SH-SY5Y (cell line): Measurements from ENCODE around the gene GPX6.

ENCODE experiments used
- GATA2 ChIP-seq: IDR thresholded peaks from 2 replicates; pipeline ENCODE4 v1.6.1; 2011; ENCODE audit warnings: mild to moderate bottlenecking, low read depth, low read length
- GATA3 ChIP-seq: IDR thresholded peaks from 2 replicates; pipeline ENCODE4 v1.6.1; 2011; ENCODE audit warnings: low read depth, mild to moderate bottlenecking, low read length, moderate library complexity

The GPX6 gene, protein sequence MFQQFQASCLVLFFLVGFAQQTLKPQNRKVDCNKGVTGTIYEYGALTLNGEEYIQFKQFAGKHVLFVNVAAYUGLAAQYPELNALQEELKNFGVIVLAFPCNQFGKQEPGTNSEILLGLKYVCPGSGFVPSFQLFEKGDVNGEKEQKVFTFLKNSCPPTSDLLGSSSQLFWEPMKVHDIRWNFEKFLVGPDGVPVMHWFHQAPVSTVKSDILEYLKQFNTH

DNA sequence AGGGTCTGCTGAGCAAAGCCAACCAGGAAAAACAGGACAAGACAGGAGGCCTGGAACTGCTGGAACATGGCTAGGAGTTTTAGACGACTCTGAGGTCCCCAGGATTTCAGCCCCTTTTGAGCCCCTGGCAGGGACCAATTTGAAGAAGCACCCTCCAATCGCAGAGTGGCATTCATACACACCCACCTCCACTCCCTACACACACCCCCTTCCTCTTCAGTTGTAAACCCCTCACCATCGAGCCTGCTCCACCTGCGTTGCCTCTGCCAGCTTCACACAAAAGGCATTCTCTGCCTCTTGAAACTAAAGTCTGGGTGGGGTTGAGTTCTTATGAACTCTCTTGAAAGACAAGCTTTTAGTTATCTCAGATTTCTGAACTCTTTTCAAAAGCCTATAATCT, at the start of gene GPX6:
GPX6 (minus strand) TSS at position 118 of the 400 bp plus-strand sequence; CDS start at position 68, 50 bp downstream.
- TF ChIP-seq GATA2 (no peak), GATA3 (no peak)

DNA sequence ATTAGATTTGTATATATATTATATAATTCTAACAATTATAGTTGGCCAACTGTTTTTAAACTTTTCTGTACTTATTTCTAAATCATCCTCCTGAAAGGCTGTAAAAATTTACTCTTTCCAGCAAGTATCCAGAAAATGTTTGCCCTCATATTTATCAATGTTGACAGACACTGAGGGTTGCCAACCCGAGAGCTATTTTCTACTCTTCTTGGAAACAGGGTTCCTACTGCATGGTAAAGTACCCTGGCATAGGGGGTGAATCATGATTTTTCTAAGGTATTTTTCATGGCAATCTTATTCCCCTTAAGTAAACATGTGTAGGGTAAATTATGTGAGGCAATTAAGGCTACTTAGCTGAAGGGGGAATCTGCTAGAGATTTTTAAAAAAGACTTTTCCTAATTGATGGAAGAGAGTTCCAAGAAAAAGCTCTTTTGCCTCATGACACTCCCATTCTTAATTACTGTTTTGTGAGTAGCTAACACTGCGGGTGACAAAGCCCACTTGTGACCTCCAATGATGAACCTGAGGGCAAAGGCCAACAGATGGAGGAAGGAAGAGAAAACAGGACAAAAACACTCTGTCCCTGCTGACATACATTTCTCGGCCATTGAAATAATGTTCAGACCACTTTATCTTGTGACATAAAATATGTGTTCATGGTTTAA, 48.0 kb upstream of the GPX6 start:
- TF ChIP-seq GATA3 (no peak), GATA2 (no peak)

DNA sequence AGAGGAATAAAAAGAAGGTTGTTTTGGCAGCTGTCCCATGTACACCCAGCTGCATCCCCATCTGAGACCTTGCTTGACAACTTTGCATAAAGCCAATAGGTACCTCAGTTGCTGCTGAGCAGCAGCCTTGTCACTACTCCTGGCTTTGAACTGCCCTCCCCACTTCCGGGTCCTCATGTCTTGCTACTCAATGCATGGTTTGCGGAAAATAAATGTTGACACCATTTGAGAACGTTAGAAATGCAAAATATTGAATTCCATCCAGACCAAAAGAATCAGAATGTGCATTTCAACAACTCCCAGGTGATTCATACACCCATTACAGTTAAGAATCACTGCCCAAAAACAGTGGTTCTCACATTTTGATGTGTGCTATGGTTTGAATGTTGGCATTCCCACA, 43.0 kb upstream of the GPX6 start:
- TF ChIP-seq GATA2: no peak
- no peak for TF ChIP-seq GATA3

DNA sequence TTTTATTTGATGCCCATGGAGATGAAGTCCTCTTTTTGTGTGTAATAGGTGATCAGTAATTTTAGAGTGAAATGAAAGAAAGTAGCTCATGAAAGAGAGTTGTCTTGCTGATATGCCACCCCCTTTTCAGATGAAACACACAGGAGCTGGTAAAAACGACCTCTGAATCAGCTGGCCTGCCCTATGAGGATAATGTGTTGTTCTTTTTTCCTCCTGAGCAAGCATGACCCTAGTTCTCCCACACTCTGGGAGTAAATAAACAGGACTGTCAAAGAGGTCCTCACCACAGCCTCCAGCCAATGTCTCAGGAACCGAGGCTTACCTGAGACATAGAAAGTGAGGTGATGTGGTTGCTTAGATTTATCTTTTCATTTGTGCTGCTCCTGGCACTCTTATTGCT, 39.5 kb upstream of the GPX6 start:
- TF ChIP-seq GATA3 (no peak), GATA2 (no peak)

DNA sequence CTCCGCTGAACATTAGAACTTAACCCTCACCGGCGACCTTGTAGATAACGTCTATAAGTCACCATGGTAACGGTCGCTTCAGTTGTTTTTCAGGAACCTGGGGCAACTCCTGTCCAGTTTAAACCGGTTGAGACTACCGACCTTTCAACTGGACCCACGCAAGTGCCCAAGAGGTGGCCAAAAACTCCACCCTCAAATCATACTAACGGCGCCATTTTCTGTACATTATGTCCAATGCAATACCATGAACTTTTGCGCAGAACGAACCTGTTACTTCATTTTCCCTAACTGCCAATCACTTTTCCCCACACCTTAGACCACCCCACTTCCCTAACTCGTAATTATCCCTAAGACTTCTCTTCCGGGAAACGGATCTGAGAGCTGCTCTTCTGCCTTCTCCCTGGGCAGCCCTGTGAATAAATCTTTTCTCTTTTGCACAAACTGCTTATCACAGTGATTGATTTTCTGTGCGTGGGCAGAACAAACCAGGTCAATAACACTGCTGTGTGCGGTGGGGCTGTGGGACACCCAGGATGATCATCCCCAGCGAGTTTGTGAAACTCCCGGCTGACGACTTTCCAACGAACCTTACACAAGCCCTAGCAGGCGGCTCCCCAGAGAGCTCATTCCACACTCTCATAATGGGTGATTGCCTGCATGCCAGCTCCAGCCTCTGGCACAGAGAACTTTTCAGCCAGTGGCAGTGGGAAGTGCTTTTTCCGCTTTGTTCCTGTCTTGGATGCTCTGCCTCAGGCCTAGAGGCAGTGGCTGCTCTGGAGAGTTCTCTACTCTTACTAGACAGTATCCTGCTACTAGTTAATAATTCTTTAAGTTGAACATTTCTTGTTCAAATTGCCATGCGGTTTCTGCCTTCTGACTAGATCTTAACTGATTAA, 38.6 kb upstream of the GPX6 start:
- no peak for TF ChIP-seq GATA2

DNA sequence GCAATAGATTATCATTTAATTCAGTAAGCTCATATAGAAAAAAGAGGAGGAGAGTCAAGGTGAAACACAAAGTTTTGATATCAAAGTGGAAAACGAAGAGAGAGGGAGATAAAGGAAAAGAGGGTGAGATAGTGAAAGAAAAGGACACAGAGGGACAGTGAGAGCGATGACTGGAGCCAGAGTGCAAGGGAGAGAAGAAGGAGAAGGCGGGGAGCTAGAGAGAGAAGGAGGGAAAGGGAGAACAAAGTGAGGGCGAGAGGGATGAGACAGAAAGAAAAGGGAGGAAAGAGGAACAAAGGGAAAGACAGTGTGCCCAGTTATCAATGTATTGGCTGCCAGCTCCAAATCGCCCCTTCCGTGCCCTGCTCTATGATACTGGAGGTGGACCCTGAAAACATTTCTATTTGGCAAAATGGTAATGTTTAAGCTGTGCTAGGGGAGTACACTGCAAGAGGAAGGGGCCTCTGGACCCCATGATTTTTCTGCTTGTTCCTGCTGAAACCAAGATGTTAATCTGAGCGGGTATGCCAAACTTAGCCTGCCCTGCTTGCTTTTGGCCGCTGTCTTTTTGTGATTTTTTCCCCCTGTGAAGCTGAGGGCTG, 37.9 kb upstream of the GPX6 start:
- TF ChIP-seq GATA3 (no peak), GATA2 (no peak)

DNA sequence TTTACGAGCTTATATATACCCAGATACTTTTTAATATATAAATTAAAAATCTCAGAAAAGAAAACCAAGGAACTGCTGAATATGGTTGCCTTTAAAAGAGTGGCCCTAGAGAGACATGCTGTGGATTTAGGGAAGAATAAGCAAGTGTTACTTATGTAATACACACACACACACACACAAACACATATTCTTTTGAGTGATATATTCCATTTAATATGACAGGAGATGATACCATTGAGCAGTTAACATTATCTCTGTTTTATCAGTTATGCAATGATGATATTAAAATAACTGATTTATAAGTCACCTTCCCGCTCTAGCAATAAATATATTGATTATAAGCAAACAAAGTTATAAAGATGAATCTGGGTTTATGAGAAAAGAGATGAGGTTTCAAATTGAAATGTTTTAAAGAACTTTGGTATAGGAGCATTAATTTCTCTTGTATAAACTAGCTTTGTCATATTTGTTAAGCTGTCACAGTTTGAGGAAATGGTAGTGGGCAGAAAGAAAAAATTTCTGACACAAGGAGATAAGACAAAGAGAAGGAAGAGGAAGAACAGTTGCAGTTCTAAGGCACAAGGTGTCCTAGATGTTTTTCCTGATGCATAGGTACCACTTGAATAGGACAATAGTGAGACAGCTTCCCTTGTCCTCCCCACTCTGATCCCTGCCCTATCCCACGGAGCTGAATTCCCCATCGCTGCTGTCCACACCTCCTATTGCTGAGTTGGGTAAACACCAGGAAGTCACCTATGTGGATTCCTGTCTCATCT, 36.5 kb upstream of the GPX6 start:
- TF ChIP-seq GATA2: no peak
- no peak for TF ChIP-seq GATA3

DNA sequence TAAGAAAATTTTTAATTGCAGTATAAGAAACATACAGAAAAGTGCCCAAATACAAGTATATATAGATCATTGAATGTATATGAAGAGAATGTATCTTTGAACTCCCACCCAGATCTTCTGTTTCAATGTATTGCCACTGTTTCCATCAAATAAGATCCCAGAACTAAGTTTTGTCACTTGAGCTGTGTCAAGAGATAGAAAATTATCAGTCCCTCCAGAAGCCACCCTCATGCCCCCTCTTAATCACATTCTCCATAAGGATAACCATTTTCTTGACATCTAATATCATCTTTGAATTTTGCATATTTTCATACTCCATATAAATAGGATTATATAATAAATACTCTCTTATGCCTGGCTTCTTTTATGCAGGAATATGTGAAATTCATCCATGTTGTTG, 30.4 kb upstream of the GPX6 start:
- TF ChIP-seq GATA3: no peak
- TF ChIP-seq GATA2: no peak

DNA sequence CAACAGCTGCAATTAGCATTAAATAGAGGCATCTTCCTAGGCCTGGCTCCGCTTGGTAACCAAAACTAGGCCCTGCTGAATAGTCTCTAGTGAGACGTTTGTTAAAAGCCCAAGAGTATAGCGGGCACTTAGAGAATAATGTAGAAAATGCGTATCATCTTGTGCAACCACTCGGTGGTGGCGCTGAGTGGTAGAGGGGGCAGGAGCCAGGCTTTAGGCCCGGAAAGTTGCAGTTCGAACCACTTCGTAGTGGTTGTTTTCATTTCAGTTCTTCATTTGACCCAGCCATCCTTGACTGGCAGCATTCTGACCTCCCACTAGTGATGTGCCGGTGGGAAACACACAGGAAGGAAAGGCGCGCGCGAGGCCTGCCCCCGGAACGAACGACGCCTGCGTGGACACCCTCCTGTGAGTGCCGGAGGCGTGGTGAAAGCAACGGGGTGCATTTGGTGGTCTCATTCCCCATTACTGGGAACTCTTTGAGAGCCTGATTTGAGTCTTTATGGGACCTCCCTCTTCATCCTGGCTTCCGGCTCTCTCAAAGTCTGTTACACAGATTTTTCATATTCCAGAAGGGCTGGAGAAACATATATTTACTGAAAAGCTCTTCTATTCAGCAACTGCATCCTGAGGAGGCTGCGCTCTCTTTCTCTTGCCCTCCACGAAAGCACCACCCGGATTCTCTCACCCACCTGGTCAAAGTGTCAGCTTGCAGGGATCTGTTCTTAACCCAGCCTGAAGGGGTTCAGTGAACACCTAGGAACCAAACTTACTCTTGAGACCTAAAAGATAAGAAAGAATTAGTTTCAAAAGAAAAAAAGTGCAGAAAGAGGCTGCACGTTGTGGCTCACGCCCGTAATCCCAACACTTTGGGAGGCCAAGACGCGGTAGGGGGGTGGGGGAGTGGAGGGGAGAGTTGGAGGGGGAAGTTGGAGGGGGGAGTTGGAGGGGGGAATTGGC, 28.3 kb upstream of the GPX6 start:
- TF ChIP-seq GATA2 (no peak), GATA3 (no peak)

DNA sequence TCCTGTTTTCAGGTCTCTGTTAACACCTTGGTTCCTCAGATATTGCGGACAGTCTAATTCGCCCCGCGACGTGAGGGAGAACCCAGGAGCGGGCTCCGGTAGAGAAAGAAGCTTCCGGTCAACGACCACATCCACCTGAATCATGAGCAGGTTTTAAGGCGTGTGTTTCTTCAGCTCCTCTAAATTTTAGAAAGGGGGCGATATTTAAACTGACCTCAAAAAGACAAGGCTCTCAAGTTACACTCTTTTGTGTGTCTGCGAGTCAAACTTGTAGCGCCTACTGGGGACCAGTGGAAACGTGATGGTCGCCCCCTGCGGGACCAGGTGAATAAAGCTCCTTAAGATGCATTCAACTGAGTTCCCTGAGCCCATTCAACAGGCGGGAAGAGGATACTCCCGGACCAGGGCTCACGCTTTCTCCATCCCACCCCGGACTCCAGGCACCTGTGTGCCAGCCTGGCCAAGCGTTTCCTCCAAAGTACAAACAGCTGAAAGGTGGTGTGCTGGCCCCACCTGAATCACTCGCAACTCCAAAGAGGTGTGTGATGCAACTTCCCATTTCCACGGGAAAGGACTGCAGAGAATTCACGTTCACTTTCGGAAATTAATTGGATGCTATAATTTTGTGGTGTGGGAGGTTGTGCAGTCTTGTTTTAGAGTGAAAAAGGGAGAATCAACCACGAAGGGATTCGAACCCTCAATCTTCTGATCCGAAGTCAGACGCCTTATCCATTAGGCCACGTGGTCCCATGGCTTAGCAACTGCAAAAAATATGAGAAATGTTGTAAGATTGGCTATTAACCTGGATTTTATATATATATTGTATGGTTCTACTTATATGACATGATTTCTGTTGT, 27.1 kb upstream of the GPX6 start:
- TF ChIP-seq GATA3 (no peak), GATA2 (no peak)

DNA sequence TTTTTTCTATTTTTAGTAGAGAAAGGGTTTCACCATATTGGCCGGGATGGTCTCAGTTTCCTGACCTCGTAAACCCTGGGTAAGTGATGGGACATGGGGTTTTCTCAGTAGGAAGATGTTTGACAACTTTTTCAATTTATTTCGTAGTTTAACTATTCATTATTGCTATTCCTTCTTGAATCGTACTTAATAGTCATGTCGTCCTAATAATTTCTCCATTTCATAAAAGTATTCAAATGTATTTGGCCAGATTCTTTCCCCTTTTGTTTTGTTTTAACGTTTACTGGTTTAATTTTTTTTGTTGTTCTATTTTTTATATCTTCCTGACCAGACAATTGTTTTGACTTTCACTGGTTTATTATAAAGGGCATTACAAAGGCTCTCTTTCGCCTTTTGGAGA, 26.4 kb upstream of the GPX6 start:
- no peak for TF ChIP-seq GATA3
